IPS DF 19.7 (cell line): ENCODE results near the gene PAOX.
A peak's percentile ranks its signal among the peaks of the same experiment; 100 is the strongest.
"Not testable (repeated sequence)": the region's sequence is repeated elsewhere in the genome, so short reads cannot be mapped to it uniquely, and the experiment has no call there.

ENCODE experiments used
- DNase-seq: peaks from one replicate; pipeline ENCODE4 v3.0.0-alpha.2; 2013; ENCODE audit warnings: low read depth, low spot score

The PAOX gene

DNA sequence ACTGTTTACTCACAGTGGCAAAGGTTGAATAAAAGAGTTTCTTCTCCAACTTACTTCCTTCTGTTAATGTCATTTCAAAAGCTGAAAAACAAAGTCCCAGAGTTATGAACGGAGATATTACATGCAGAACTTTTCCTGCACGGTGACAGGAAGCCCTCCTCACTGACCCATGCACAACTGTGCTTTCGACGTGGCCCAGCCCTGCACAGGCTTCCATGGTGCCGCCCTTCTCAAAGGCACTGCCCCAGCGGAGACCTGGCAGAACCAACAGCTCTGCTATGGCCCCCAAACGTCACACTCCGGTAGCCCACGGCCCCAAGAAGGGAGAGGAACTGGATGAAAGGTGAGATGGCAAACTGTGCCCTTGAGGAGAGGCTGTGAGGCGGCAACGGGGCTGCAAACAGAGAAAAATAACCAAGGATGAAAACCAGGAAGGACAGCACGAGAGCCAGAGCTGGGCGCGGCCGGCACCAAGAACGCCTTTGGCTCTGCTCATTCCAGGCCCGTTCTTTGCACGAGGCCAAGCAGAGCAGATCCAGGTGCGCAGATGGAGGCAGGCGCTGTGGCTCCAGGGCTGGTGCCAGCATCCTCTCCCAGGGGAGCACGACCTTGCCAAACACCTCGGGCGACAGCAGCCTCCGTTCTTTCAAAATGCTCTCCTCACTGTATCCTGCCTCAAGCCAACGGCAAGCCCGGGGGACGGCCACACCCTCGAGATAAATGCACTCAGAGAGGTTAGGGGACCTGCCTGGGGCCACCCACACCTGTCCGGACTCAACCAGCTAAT, 14.2 kb upstream of the PAOX start:
- DNase-seq: no peak

GRCh38 chr10:133365461-133366129, 13.5 kb upstream of the PAOX start:
- no peak for DNase-seq

- DNase-seq: no peak
Measured at GRCh38 chr10:133366130-133366478, 13.0 kb upstream of the PAOX start.

- DNase-seq: no peak
Measured at GRCh38 chr10:133366751-133367150, 12.3 kb upstream of the PAOX start.

GRCh38 chr10:133367461-133367860, 11.6 kb upstream of the PAOX start:
- not testable (repeated sequence) for DNase-seq

GRCh38 chr10:133368153-133368552, 10.9 kb upstream of the PAOX start:
- no peak for DNase-seq

DNA sequence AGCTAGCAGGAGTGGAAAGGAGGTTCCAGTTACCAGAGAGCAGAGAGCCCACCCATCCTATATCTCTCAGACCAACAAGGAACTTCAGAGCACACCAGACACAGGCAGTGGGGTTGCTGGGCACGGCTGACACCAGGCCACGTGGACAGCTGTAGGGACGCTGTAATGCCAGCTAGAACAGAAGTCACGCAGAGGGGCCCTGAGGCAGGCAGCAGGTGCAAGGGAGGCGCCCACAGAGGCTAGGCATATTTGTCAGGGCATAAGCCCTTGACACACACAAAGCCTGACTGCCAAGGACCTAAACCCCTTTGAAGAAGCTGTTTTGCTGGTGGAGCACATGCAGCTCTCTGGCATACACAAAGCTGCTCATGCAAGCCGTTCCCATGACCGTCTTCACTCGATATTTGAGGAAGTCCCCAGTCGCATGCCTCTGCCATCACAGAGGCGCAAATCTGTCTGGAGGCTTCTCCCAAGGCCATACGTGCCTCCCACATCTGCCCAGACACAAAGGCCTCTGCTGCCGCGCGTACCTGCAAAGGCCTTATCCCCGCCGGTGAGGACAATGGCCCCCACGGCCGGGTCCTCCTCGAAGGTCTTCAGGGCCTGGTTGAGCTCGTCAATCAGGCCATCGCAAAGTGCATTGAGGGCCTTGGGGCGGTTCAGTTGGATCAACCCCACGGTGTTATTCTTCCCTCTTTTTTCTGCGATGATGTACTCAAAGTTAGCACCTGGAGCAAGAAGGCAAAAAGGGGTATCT, 8.9 kb upstream of the PAOX start:
- no peak for DNase-seq

GRCh38 chr10:133372507-133372906, 6.6 kb upstream of the PAOX start:
- no peak for DNase-seq

DNA sequence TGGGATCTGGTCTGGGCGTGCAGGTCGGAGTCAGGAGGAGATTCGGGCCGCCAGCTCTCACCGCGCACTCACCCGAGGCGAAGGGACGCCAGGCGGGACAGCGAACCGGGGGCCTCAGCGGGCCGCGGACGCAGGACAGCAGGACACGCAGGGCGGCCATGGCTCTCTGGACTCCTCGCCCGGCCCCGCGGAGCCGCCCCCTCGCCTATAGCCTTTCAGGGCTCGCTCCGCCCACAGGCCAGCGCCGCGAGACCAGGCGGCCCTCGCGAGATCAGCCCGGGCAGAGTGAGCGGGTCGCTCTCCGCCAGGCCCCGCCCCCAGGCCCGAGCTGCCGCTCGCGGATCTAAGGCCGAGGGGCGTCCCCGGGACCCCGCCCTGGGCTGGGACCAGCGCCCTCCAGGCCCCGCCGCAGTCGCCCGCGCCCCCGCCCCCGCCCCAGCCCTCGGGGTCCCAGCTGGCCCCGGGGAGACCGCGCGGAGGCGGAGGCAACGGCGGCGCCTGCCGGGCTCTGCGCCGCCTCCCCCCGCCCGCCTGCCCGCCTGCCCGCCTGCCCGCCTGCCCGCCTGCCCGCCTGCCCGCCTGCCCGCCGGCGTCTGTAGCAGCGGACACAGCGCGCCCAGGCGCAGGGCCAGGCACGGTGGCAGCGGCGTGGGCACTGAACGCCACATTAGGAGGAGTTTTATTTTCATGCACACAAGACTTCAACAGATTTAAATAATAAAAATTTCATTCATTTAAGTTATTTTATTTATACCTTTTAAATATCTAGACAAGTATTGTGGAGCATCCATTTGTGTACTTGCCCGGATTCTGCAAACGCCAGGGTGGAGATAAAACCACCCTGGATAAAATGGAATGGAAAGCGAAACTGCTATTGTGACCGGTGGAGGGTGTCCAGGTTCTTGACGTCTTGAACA, 5.6 kb upstream of the PAOX start, which contains the start of gene ECHS1:
Gene ECHS1 (minus strand): TSS at position 181 of the 917 bp plus-strand sequence. CDS start 21 bp downstream, at position 160.
- DNase-seq: peak; percentile 45

- DNase-seq: no peak
Measured at GRCh38 chr10:133375357-133376115, 3.5 kb upstream of the PAOX start.

DNA sequence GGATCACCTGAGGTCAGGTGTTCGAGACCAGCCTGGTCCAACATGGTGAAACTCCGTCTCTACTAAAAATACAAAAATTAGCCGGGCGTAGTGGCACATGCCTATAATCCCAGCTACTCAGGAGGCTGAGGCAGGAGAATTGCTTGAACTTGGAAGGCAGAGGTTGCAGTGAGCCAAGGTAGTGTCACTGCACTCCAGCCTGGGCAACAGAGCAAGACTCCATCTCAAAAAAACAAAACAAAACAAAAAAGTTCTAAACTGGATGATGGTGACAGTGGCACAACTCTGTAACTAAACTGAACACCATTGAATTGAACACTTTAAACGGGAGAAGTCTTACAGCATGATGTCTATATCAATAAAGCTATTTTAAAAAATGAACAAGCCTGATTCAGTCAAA, 2.9 kb upstream of the PAOX start:
- DNase-seq: not testable (repeated sequence)

GRCh38 chr10:133377025-133377817, 1.8 kb upstream of the PAOX start:
- DNase-seq: no peak

GRCh38 chr10:133377818-133378250, 1.2 kb upstream of the PAOX start:
- no peak for DNase-seq

- DNase-seq: no peak
Measured at GRCh38 chr10:133378251-133379096, 588 bp upstream of the PAOX start.

DNA sequence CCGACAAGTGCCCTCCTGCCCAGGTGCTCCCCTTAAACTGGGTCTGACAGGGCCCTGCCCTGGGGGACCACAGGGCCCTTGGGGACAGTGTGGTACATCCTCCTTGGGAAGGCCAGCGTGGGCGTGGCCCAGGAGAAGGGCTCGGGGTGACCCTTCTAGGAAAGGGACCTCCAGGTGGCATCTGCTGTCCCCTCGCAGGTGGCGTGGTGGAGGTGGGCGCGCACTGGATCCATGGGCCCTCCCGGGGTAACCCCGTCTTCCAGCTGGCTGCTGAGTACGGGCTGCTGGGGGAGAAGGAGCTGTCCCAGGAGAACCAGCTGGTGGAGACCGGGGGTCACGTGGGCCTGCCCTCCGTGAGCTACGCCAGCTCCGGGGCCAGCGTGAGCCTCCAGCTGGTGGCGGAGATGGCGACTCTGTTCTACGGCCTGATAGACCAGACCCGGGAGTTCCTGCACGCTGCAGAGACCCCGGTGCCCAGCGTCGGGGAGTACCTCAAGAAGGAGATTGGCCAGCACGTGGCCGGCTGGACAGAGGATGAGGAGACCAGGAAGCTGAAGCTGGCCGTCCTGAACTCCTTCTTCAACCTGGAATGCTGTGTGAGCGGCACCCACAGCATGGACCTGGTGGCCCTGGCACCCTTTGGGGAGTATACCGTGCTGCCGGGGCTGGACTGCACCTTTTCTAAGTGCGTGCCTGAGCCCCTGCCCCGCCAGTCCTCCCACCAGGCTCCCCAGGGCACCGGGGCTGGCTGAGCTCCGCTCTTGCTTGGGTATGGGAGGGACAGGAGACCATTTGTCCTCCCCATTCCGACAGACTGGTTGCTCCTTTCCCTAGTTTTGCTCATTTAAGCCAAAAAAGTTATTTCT, 972 bp downstream of the PAOX start:
- DNase-seq: no peak

DNA sequence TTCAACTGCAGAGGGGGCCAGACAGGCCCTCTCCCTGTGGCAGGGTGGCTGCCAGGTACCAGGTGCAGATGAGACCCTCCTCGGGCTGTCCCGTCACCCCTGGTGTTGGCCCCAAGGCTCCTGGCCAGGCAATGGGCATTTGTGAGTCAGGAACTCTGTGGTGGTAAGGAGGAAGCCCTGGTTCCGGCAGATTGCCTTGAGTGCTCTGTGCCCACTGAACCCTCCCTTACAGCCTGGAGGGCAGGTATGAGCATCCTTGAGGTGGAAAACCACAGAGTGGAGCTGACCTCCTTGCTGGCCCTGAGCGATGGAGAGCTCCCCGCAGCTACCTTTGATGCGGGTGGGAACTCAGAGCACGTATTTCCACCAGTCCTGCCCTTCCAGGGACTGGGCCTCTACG, 2.0 kb downstream of the PAOX start:
- DNase-seq: no peak

DNA sequence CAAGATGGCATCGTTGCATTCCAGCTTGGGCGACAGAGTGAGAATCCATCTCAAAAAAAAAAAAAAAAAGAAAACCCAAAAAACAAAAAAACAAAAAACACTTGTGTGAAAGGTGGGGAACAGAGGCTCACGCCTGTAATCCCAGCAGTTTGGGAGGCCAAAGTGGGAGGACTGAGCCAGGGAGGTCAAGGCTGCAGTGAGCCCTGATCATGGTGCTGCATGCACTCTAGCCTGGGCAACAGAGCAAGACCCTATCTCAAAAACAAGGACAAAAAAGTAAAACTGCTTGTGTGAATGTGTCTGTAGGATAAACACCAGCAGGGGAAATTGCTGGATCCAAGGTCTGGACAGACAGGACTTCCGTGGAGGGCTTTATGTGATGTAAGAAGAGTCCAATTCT, 4.5 kb downstream of the PAOX start:
- no peak for DNase-seq

- no peak for DNase-seq
Measured at GRCh38 chr10:133384071-133384470, 5.0 kb downstream of the PAOX start.
